ENCODE results near the gene GRM8.

Gene GRM8

GRCh38 chr7:126460664-126461063 is 792.1 kb downstream of the GRM8 start:
- Histone ChIP-seq H4K20me1 (ENCODE audit: insufficient read depth, low read length) (no peaks in the 10 kb centered on the region), H3K36me3 (replicated peaks; ENCODE audit: insufficient read depth, low read length) (no peaks in the 10 kb centered on the region)
- TF ChIP-seq EZH2 (optimal IDR thresholded peaks at IDR 0.05; ENCODE audit: low read depth, low read length), result no peak
- TF ChIP-seq EZH2phosphoT487 (IDR thresholded peaks at IDR 0.05; ENCODE audit: low read length), result no peak
- TF ChIP-seq, protein P1, sequence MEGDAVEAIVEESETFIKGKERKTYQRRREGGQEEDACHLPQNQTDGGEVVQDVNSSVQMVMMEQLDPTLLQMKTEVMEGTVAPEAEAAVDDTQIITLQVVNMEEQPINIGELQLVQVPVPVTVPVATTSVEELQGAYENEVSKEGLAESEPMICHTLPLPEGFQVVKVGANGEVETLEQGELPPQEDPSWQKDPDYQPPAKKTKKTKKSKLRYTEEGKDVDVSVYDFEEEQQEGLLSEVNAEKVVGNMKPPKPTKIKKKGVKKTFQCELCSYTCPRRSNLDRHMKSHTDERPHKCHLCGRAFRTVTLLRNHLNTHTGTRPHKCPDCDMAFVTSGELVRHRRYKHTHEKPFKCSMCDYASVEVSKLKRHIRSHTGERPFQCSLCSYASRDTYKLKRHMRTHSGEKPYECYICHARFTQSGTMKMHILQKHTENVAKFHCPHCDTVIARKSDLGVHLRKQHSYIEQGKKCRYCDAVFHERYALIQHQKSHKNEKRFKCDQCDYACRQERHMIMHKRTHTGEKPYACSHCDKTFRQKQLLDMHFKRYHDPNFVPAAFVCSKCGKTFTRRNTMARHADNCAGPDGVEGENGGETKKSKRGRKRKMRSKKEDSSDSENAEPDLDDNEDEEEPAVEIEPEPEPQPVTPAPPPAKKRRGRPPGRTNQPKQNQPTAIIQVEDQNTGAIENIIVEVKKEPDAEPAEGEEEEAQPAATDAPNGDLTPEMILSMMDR (IDR thresholded peaks at IDR 0.05; ENCODE audit: low read length), result no peak

DNA sequence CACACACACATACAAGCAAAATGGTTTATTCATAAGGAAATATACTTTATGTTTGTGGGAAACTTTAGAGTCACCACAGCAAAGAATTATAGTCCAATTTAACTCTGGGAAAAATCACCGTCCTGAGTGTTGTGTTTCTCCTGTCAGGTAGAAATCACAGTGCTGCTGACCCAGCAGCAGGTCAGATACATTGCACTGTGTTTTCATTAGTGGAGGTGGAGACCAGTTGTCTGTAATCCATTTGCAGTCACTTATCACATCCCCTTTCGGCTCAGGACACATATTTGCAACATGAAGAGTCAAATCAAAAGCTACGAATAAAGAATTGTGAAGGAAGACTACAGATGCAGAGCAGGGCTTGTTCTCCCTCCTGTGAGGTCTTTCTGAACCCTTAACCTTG is 799.6 kb downstream of the GRM8 start:
- TF ChIP-seq EZH2 (optimal IDR thresholded peaks at IDR 0.05; ENCODE audit: low read depth, low read length) (no peak), EZH2phosphoT487 (IDR thresholded peaks at IDR 0.05; ENCODE audit: low read length) (no peak)
- TF ChIP-seq, protein P1 (IDR thresholded peaks at IDR 0.05; ENCODE audit: low read length), result no peak

More at GRCh38 chr7:126460664-126461063, 792.1 kb downstream of the GRM8 start:
- Histone ChIP-seq H3K79me2 (ENCODE audit: low read length) (no peaks in the 10 kb centered on the region), H3F3A (ENCODE audit: insufficient read depth, low read length) (no peaks in the 10 kb centered on the region), H3K27ac (ENCODE audit: low read length) (no peak overlapping the region), H3K9ac (ENCODE audit: low read length) (no peak overlapping the region), H3K4me3 (ENCODE audit: low read length) (no peak overlapping the region), H3K4me1 (ENCODE audit: low read length) (peaks cover under 1% of the 10 kb centered on the region; the same call in 1 of the 2 replicates), H3K27me3 (replicated peaks; ENCODE audit: insufficient read depth, low read length) (no peaks in the 10 kb centered on the region), H3K9me2 (replicated peaks; ENCODE audit: insufficient read depth, low read length) (no peaks in the 10 kb centered on the region), H2AFZ (ENCODE audit: low read length) (no peak overlapping the region), H3K4me2 (ENCODE audit: low read depth, low read length) (no peak overlapping the region), H3K9me3 (replicated peaks; ENCODE audit: insufficient read depth, low read length) (no peaks in the 10 kb centered on the region)
- DNase-seq, result no peak

GRCh38 chr7:126450269-126450671 is 802.5 kb downstream of the GRM8 start:
- Histone ChIP-seq H3K79me2 (ENCODE audit: low read length) (no peaks in the 10 kb centered on the region), H3K27me3 (replicated peaks; ENCODE audit: insufficient read depth, low read length) (no peaks in the 10 kb centered on the region), H3K4me2 (ENCODE audit: low read depth, low read length) (peak overlapping the region; percentile 69), H3K4me3 (ENCODE audit: low read length) (peak overlapping the region; percentile 22), H3K9me2 (replicated peaks; ENCODE audit: insufficient read depth, low read length) (no peaks in the 10 kb centered on the region), H3K9ac (ENCODE audit: low read length) (peak overlapping the region; percentile 28; the same call in 1 of the 2 replicates), H3F3A (ENCODE audit: insufficient read depth, low read length) (peaks cover 37% of the 10 kb centered on the region), H3K36me3 (replicated peaks; ENCODE audit: insufficient read depth, low read length) (no peaks in the 10 kb centered on the region), H2AFZ (ENCODE audit: low read length) (peak overlapping the region; percentile 51), H4K20me1 (ENCODE audit: insufficient read depth, low read length) (no peaks in the 10 kb centered on the region), H3K9me3 (replicated peaks; ENCODE audit: insufficient read depth, low read length) (no peaks in the 10 kb centered on the region), H3K4me1 (ENCODE audit: low read length) (peaks cover 60% of the 10 kb centered on the region), H3K27ac (ENCODE audit: low read length) (peak overlapping the region; percentile 75)
- no peak for TF ChIP-seq EZH2phosphoT487 (IDR thresholded peaks at IDR 0.05; ENCODE audit: low read length)
- TF ChIP-seq, protein P1 (IDR thresholded peaks at IDR 0.05; ENCODE audit: low read length), result no peak
- no peak for TF ChIP-seq EZH2 (optimal IDR thresholded peaks at IDR 0.05; ENCODE audit: low read depth, low read length)
- DNase-seq, result peak; percentile 86

More for the DNA sequence above, 799.6 kb downstream of the GRM8 start:
- Histone ChIP-seq H4K20me1 (ENCODE audit: insufficient read depth, low read length) (no peaks in the 10 kb centered on the region), H2AFZ (ENCODE audit: low read length) (no peak overlapping the region), H3F3A (ENCODE audit: insufficient read depth, low read length) (peaks cover 18% of the 10 kb centered on the region), H3K79me2 (ENCODE audit: low read length) (no peaks in the 10 kb centered on the region), H3K9me2 (replicated peaks; ENCODE audit: insufficient read depth, low read length) (no peaks in the 10 kb centered on the region), H3K27ac (ENCODE audit: low read length) (no peak overlapping the region), H3K9me3 (replicated peaks; ENCODE audit: insufficient read depth, low read length) (no peaks in the 10 kb centered on the region), H3K4me3 (ENCODE audit: low read length) (no peak overlapping the region), H3K27me3 (replicated peaks; ENCODE audit: insufficient read depth, low read length) (no peaks in the 10 kb centered on the region), H3K9ac (ENCODE audit: low read length) (no peak overlapping the region), H3K4me2 (ENCODE audit: low read depth, low read length) (no peak overlapping the region), H3K36me3 (replicated peaks; ENCODE audit: insufficient read depth, low read length) (no peaks in the 10 kb centered on the region), H3K4me1 (ENCODE audit: low read length) (peaks cover 39% of the 10 kb centered on the region)
- no peak for DNase-seq
